H1 (cell line): ENCODE results near the gene STARD9.

ENCODE experiments used
- CEBPB ChIP-seq: IDR thresholded peaks from 2 replicates; pipeline ENCODE4 v1.6.1; 2012; ENCODE audit warnings: low read depth, low read length
- CTCF ChIP-seq, 3 experiments: IDR thresholded peaks; 1 replicate in 2 of 3; 2 replicates in 1 of 3; pipeline versions ENCODE4 v1.5.1 to v1.6.1; 2011; ENCODE audit warnings: low read length in 3 of 3, mild to moderate bottlenecking in 3 of 3, inconsistent platforms in 2 of 3, low read depth in 1 of 3, moderate library complexity in 1 of 3; ENCODE audit not compliant: insufficient read depth in 1 of 3; ENCODE audit errors: control extremely low read depth in 1 of 3
- EGR1 ChIP-seq: IDR thresholded peaks from 2 replicates; pipeline ENCODE4 v1.6.1; 2011; ENCODE audit warnings: low read depth, low read length, borderline replicate concordance
- EZH2 ChIP-seq: fragments of 200-600 bp; sonication (generic); IDR thresholded peaks from 2 replicates; pipeline ENCODE4 v1.7.1; 2012; ENCODE audit warnings: low read depth, mild to moderate bottlenecking, moderate library complexity, low read length, inconsistent platforms; ENCODE audit not compliant: severe bottlenecking
- GABPA ChIP-seq: IDR thresholded peaks from 2 replicates; pipeline ENCODE4 v1.6.1; 2011; ENCODE audit warnings: mild to moderate bottlenecking, low read length, moderate library complexity, borderline replicate concordance; ENCODE audit not compliant: insufficient read depth
- MAX ChIP-seq: IDR thresholded peaks from 2 replicates; pipeline ENCODE4 v1.6.1; 2012; ENCODE audit warnings: inconsistent platforms
- RAD21 ChIP-seq, 2 experiments: IDR thresholded peaks in 1 of 2; conservative IDR thresholded peaks in 1 of 2; 2 replicates each; pipeline ENCODE4 v1.6.1; 2011; ENCODE audit warnings: low read depth in 2 of 2, low read length in 2 of 2, improper control_type of control experiment in 1 of 2, inconsistent platforms in 1 of 2, mild to moderate bottlenecking in 1 of 2, moderate library complexity in 1 of 2
- RBBP5 ChIP-seq: IDR thresholded peaks from 2 replicates; pipeline ENCODE4 v1.7.1; 2012; ENCODE audit warnings: low read depth, mild to moderate bottlenecking, inconsistent platforms, low read length, moderate library complexity, borderline replicate concordance
- SIRT6 ChIP-seq: IDR thresholded peaks from one replicate; pipeline ENCODE4 v1.7.1; 2012; ENCODE audit warnings: low read length, inconsistent platforms
- SP1 ChIP-seq: IDR thresholded peaks from 2 replicates; pipeline ENCODE4 v1.6.1; 2011; ENCODE audit warnings: low read depth, low read length
- ZNF274 ChIP-seq: IDR thresholded peaks from 2 replicates; pipeline ENCODE4 v1.7.0; 2012; ENCODE audit warnings: low read length, borderline replicate concordance; ENCODE audit errors: extremely low read depth

GRCh38 chr15:42744195-42744594 is 168.8 kb downstream of the STARD9 start:
- TF ChIP-seq CEBPB: no peak
- TF ChIP-seq GABPA: no peak
- no peak for TF ChIP-seq EZH2
- no peak for TF ChIP-seq SIRT6
- TF ChIP-seq MAX: no peak
- no peak for TF ChIP-seq CTCF (IDR thresholded peaks at IDR 0.05; ENCODE audit: control extremely low read depth in 1 of 3, insufficient read depth in 1 of 3, low read depth in 1 of 3, low read length in 3 of 3)
- TF ChIP-seq ZNF274: no peak
- TF ChIP-seq SP1: no peak
- no peak for TF ChIP-seq RAD21 (IDR thresholded peaks at IDR 0.05 in 1 of 2, conservative IDR thresholded peaks at IDR 0.05 in 1 of 2; ENCODE audit: low read depth in 2 of 2, low read length in 2 of 2)
- no peak for TF ChIP-seq RBBP5
- TF ChIP-seq EGR1: no peak
